Measurements from ENCODE around the gene RAVER2. TPM values are rescaled to one million over a fixed set of nuclear protein-coding genes. Genes with fewer than 3 reads are reported as not detected.

RAVER2 gene
- total and polyA plus RNA-seq, 2 of the 13 experiments (the other 11 are each of a cell fraction or from before 2014, with no cell fraction given), result 11.4 to 15.4 TPM

- ChIA-PET CTCF (ENCODE audit: low intra/inter-chr PET ratio, low total read pairs) (no interaction called here), POLR2A (no interaction called here)
- in situ Hi-C loops (cut with HindIII; ENCODE audit: extremely low pct_ligation_motif_present, low pct_unique_long_range_greater_than_20kb) (no loop called here), intact Hi-C loops (cut with micrococcal nuclease; ENCODE audit: unreplicated experiment) (no loop called here)
- Histone ChIP-seq H3K79me2 (ENCODE audit: insufficient read depth, low read length) (no peaks in the 10 kb centered on the region), H3K27ac (ENCODE audit: extremely low read length, insufficient read depth, low read length) (no peak overlapping the region), H3K4me2 (ENCODE audit: low read depth, low read length) (no peak overlapping the region), H3K4me3 (replicated peaks in 1 of 3; ENCODE audit: insufficient read depth in 1 of 3, low read depth in 2 of 3, low read length in 3 of 3) (no peak overlapping the region), H3K9me3 (ENCODE audit: low read length) (no peaks in the 10 kb centered on the region), H2AFZ (ENCODE audit: low read length) (no peak overlapping the region), H3K36me3 (replicated peaks in 1 of 2; ENCODE audit: control insufficient read depth in 1 of 2, insufficient read depth in 2 of 2, low read length in 2 of 2) (peaks cover 27 to 66% of the 10 kb centered on the region in 2 experiments), H3K4me1 (ENCODE audit: insufficient read depth, low read length) (no peaks in the 10 kb centered on the region), H3K27me3 (ENCODE audit: control insufficient read depth in 1 of 2, insufficient read depth in 2 of 2, low read length in 2 of 2) (no peaks in the 10 kb centered on the region), H3K9ac (ENCODE audit: insufficient read depth, low read depth, low read length) (no peak overlapping the region), H4K20me1 (ENCODE audit: insufficient read depth, low read length) (no peaks in the 10 kb centered on the region)
- no peak for ATAC-seq
- no peak for DNase-seq (ENCODE audit: low spot score)
- 98% methylated on average over 7 of the region's 7 CpGs for WGBS (ENCODE audit: low lambda C conversion rate)
- TF ChIP-seq MAX (IDR thresholded peaks at IDR 0.05) (no peak), FOXP1 (IDR thresholded peaks at IDR 0.05) (no peak), FOXP1 (CRISPR knock-in tag; IDR thresholded peaks at IDR 0.05) (no peak), MBNL3 (CRISPR knock-in tag; conservative IDR thresholded peaks at IDR 0.05) (no peak), DNMT1 (CRISPR knock-in tag; IDR thresholded peaks at IDR 0.05) (no peak), RERE (CRISPR knock-in tag; IDR thresholded peaks at IDR 0.05; ENCODE audit: low read depth) (no peak), HNRNPLL (IDR thresholded peaks at IDR 0.05; ENCODE audit: low read depth, low read length, poor library complexity, severe bottlenecking) (no peak), BCL3 (CRISPR knock-in tag; IDR thresholded peaks at IDR 0.05) (no peak), MTA3 (CRISPR knock-in tag; IDR thresholded peaks at IDR 0.05) (no peak)
- no peak for FAIRE-seq
- no TSS peak for BruUV-seq (replicated peaks)
These were observed 93.6 kb downstream of the RAVER2 start for GRCh38 chr1:64838486-64838885.
